HCT116 (cell line): ENCODE results near the gene DMD. TPM values are rescaled to one million over a fixed set of nuclear protein-coding genes. Genes with fewer than 3 reads are reported as not detected.

Experiments used
- ATAC-seq: fragments of 200-7000 bp; cut with Tn5 transposase; 2 replicates; pipeline ENCODE4 v1.9.1; 2020; ENCODE audit warnings: mild to moderate bottlenecking, moderate library complexity
- BruUV-seq: library from RNA; stranded (reverse); fragments of 400-500 nt; replicated peaks from 2 replicates; lab custom pipeline; 2021; lab: Mats Ljungman, UMichigan
- CTCF ChIA-PET: fragments of 300-600 bp; sonication (Branson Sonifier 250); formaldehyde crosslinking; loops from one replicate; lab custom pipeline; 2021; ENCODE audit warnings: antibody characterized with exemption; lab: Charles Lee
- POLR2A ChIA-PET: fragments of 300-600, 350-600 bp; sonication (Branson Sonifier 250); formaldehyde crosslinking; loops from one replicate; lab custom pipeline; 2021; ENCODE audit warnings: antibody characterized with exemption; lab: Charles Lee
- RAD21 ChIA-PET, 2 experiments: fragments of 300-600 bp; sonication (Branson Sonifier 250); formaldehyde crosslinking; loops; one replicate each; lab custom pipeline; 2023; ENCODE audit warnings: low total read pairs in 2 of 2; ENCODE audit not compliant: uncharacterized antibody in 2 of 2, unreplicated experiment in 2 of 2, low non-redundant PET in 1 of 2; lab: Charles Lee
- DNase-seq: peaks from one replicate; pipeline ENCODE4 v3.0.0-alpha.2; 2010; ENCODE audit warnings: low read depth, low spot score
- H2AFZ ChIP-seq: fragments of 200-600 bp; shearing (Covaris generic), sonication (generic); 2 replicates; pipeline ENCODE4 v1.6.1; 2017; ENCODE audit warnings: low read depth, mixed run types, mixed read lengths, antibody characterized with exemption, low read length; ENCODE audit not compliant: poor library complexity, severe bottlenecking
- H3K27ac ChIP-seq: 2 replicates; pipeline ENCODE4 v1.5.1; 2012; ENCODE audit warnings: low read depth, low read length
- H3K27me3 ChIP-seq: fragments of 200-600 bp; sonication (generic); 2 replicates; pipeline ENCODE4 v1.6.1; 2016; ENCODE audit warnings: mixed run types, low read length, mixed read lengths; ENCODE audit not compliant: insufficient read depth
- H3K36me3 ChIP-seq, 2 experiments: fragments of 200-500 bp in 1 of 2; fragments of 200-600 bp in 1 of 2; sonication (Bioruptor generic) in 1 of 2; sonication (generic) in 1 of 2; 2 replicates each; pipeline versions ENCODE4 v1.5.1 to v1.6.1; 2014 to 2016; ENCODE audit warnings: low read length in 2 of 2, inconsistent platforms in 1 of 2, mixed read lengths in 1 of 2, mixed run types in 1 of 2; ENCODE audit not compliant: insufficient read depth in 2 of 2, control insufficient read depth in 1 of 2
- H3K4me1 ChIP-seq, 2 experiments: fragments of 200-600 bp in 1 of 2; sonication (generic) in 1 of 2; 2 replicates each; pipeline versions ENCODE4 v1.5.1 to v1.6.1; 2012 to 2017; ENCODE audit warnings: low read length in 2 of 2, inconsistent platforms in 1 of 2, mild to moderate bottlenecking in 1 of 2, mixed read lengths in 1 of 2, mixed run types in 1 of 2, moderate library complexity in 1 of 2; ENCODE audit not compliant: insufficient read depth in 2 of 2, control insufficient read depth in 1 of 2
- H3K4me2 ChIP-seq: fragments of 200-600 bp; sonication (generic); 2 replicates; pipeline ENCODE4 v1.6.1; 2017; ENCODE audit warnings: mixed run types, low read length, mixed read lengths
- H3K4me3 ChIP-seq, 2 experiments: fragments of 200-600 bp in 1 of 2; sonication (generic) in 1 of 2; replicated peaks in 1 of 2; 2 replicates each; pipeline ENCODE4 v1.5.1; 2011 to 2016; ENCODE audit warnings: low read length in 2 of 2, control low read depth in 1 of 2, low read depth in 1 of 2, mild to moderate bottlenecking in 1 of 2, mixed read lengths in 1 of 2, mixed run types in 1 of 2
- H3K79me2 ChIP-seq: fragments of 200-600 bp; sonication (generic); 2 replicates; pipeline ENCODE4 v1.6.1; 2017; ENCODE audit warnings: mild to moderate bottlenecking, mixed run types, low read length, moderate library complexity, mixed read lengths; ENCODE audit not compliant: insufficient read depth
- H3K9ac ChIP-seq: fragments of 200-600 bp; sonication (generic); 2 replicates; pipeline ENCODE4 v1.6.1; 2016; ENCODE audit warnings: low read length, mixed read lengths
- H3K9me2 ChIP-seq: fragments of 200-600 bp; sonication (generic), shearing (Covaris generic); 2 replicates; pipeline ENCODE4 v1.6.1; 2017; ENCODE audit warnings: mixed run types, mild to moderate bottlenecking, moderate library complexity; ENCODE audit not compliant: insufficient read depth
- H3K9me3 ChIP-seq, 2 experiments: fragments of 200-500 bp in 1 of 2; fragments of 200-600 bp in 1 of 2; sonication (Bioruptor generic) in 1 of 2; sonication (generic) in 1 of 2; 2 replicates each; pipeline ENCODE4 v1.6.1; 2014 to 2017; ENCODE audit warnings: low read length in 2 of 2, mixed read lengths in 2 of 2, inconsistent platforms in 1 of 2, low read depth in 1 of 2, mild to moderate bottlenecking in 1 of 2, mixed run types in 1 of 2, moderate library complexity in 1 of 2; ENCODE audit not compliant: control insufficient read depth in 1 of 2, insufficient read depth in 1 of 2
- H4K20me1 ChIP-seq: fragments of 200-600 bp; sonication (generic), shearing (Covaris generic); 2 replicates; pipeline ENCODE4 v1.6.1; 2017; ENCODE audit warnings: mixed run types, mild to moderate bottlenecking, moderate library complexity; ENCODE audit not compliant: insufficient read depth
- ATF3 ChIP-seq: IDR thresholded peaks from 2 replicates; pipeline ENCODE4 v1.6.1; 2012
- CBX3 ChIP-seq: IDR thresholded peaks from 2 replicates; pipeline ENCODE4 v1.6.1; 2012; ENCODE audit warnings: low read depth
- CEBPB ChIP-seq: IDR thresholded peaks from 2 replicates; pipeline ENCODE4 v1.6.1; 2012; ENCODE audit warnings: low read depth
- CTCF ChIP-seq, 3 experiments: fragments of 200-600 bp in 1 of 3; sonication (generic) in 1 of 3; IDR thresholded peaks in 2 of 3; conservative IDR thresholded peaks in 1 of 3; 2 replicates each; pipeline ENCODE4 v1.5.1; 2012 to 2017; ENCODE audit warnings: low read depth in 2 of 3, low read length in 2 of 3, antibody characterized with exemption in 1 of 3, borderline replicate concordance in 1 of 3, control low read depth in 1 of 3, mild to moderate bottlenecking in 1 of 3, mixed read lengths in 1 of 3, mixed run types in 1 of 3, moderate library complexity in 1 of 3; ENCODE audit not compliant: insufficient read depth in 1 of 3
- EGR1 ChIP-seq: IDR thresholded peaks from 2 replicates; pipeline ENCODE4 v1.6.1; 2012; ENCODE audit warnings: low read depth
- ELF1 ChIP-seq: IDR thresholded peaks from 2 replicates; pipeline ENCODE4 v1.6.1; 2012; ENCODE audit warnings: low read depth, borderline replicate concordance
- EZH2phosphoT487 ChIP-seq: fragments of 200-600 bp; IDR thresholded peaks from 2 replicates; pipeline ENCODE4 v1.6.1; 2018; ENCODE audit warnings: antibody characterized with exemption, borderline replicate concordance
- FOSL1 ChIP-seq: IDR thresholded peaks from 2 replicates; pipeline ENCODE4 v1.6.1; 2012; ENCODE audit warnings: low read depth
- MAX ChIP-seq: IDR thresholded peaks from 2 replicates; pipeline ENCODE4 v1.6.1; 2012
- POLR2A ChIP-seq: IDR thresholded peaks from 2 replicates; pipeline ENCODE4 v1.7.0; 2011; ENCODE audit warnings: borderline replicate concordance; ENCODE audit not compliant: insufficient read depth, insufficient read length; ENCODE audit errors: extremely low read depth
- POLR2AphosphoS5 ChIP-seq: IDR thresholded peaks from 2 replicates; pipeline ENCODE4 v1.6.1; 2011; ENCODE audit warnings: mild to moderate bottlenecking, low read depth, low read length, moderate library complexity
- RAD21 ChIP-seq: IDR thresholded peaks from 2 replicates; pipeline ENCODE4 v1.6.1; 2012; ENCODE audit warnings: low read depth, mild to moderate bottlenecking
- SIN3A ChIP-seq: IDR thresholded peaks from 2 replicates; pipeline ENCODE4 v1.6.1; 2012; ENCODE audit warnings: low read depth
- SP1 ChIP-seq: IDR thresholded peaks from 2 replicates; pipeline ENCODE4 v1.6.1; 2012; ENCODE audit warnings: low read depth
- TCF7L2 ChIP-seq: IDR thresholded peaks from 2 replicates; pipeline ENCODE4 v1.7.0; 2011; ENCODE audit warnings: borderline replicate concordance, inconsistent platforms; ENCODE audit not compliant: insufficient read depth, insufficient read length; ENCODE audit errors: extremely low read depth
- YY1 ChIP-seq: IDR thresholded peaks from 2 replicates; pipeline ENCODE4 v1.6.1; 2011; ENCODE audit warnings: low read length, low read depth, moderate library complexity, mild to moderate bottlenecking; ENCODE audit not compliant: insufficient replicate concordance; ENCODE audit errors: extremely low read depth
- ZBTB33 ChIP-seq: IDR thresholded peaks from 2 replicates; pipeline ENCODE4 v1.6.1; 2011; ENCODE audit warnings: mild to moderate bottlenecking, low read length, moderate library complexity; ENCODE audit not compliant: insufficient replicate concordance; ENCODE audit errors: extremely low read depth
- ZNF274 ChIP-seq: fragments of 200-500 bp; sonication (Bioruptor generic); IDR thresholded peaks from 2 replicates; pipeline ENCODE4 v1.6.1; 2014; ENCODE audit warnings: mild to moderate bottlenecking, low read depth, low read length, inconsistent platforms
- intact Hi-C: fragments of 100-400 bp; cut with micrococcal nuclease; formaldehyde crosslinking; loops from 2 replicates; pipeline ENCODE4 v1.10.0; 2022
- total RNA-seq: library from RNA; stranded (reverse); gene quantifications from one replicate; pipeline ENCODE4 v1.2.1, GENCODE V29; 2021; ENCODE audit not compliant: unreplicated experiment

The DMD gene
- total RNA-seq, 1 experiment from 2014 or later: 0.05 TPM

GRCh38 chrX:31071262-31071661 is 2140.1 kb downstream of the DMD start:
- TF ChIP-seq SIN3A (no peak), POLR2AphosphoS5 (no peak), YY1 (no peak), CEBPB (no peak), ELF1 (no peak), ZNF274 (no peak)
- H4K20me1 ChIP-seq: no peaks in the 10 kb centered on the region

DNA sequence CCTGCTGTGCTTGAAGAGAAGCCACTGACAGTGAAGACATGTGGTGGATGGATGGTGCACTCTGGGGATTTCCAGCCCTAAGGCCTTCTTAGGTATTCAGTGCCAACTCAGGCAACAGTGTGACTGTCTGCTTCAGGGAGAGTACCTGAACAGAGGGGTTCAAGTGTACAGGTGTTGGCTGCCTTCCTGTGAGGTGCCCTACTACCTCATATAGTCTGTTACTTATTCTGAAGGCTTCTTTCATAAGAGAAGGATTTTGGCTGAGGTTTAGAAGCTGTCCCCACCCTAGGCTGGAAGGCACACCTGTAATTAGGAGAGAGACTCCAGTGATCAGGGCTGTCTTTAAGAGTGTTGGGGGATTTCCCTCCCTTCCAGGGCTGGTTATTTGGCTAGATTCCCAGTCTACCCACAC is 2141.3 kb downstream of the DMD start:
- Histone ChIP-seq H3K36me3 (no peaks in the 10 kb centered on the region), H3K27me3 (no peaks in the 10 kb centered on the region), H3K9me2 (no peaks in the 10 kb centered on the region), H3K4me3 (no peak overlapping the region), H3K9me3 (no peaks in the 10 kb centered on the region), H3K27ac (no peak overlapping the region), H3K9ac (no peak overlapping the region), H4K20me1 (no peaks in the 10 kb centered on the region), H2AFZ (no peak overlapping the region), H3K79me2 (no peaks in the 10 kb centered on the region), H3K4me2 (no peak overlapping the region), H3K4me1 (no peaks in the 10 kb centered on the region)
- CTCF ChIA-PET: no interaction called here
- POLR2A ChIA-PET: no interaction called here
- ATAC-seq: no peak
- intact Hi-C loops: no loop called here
- no peak for DNase-seq
- no TSS peak for BruUV-seq
- RAD21 ChIA-PET: no interaction called here
- TF ChIP-seq ZNF274 (no peak), RAD21 (no peak), CBX3 (no peak), CEBPB (no peak), ZBTB33 (no peak), CTCF (IDR thresholded peaks at IDR 0.05 in 2 of 3, conservative IDR thresholded peaks at IDR 0.05 in 1 of 3; ENCODE audit: borderline replicate concordance in 1 of 3, insufficient read depth in 1 of 3, low read depth in 2 of 3, low read length in 2 of 3) (no peak), TCF7L2 (no peak), FOSL1 (no peak), EGR1 (no peak), MAX (no peak), EZH2phosphoT487 (no peak), POLR2A (no peak), POLR2AphosphoS5 (no peak), ATF3 (no peak), SP1 (no peak)

More at GRCh38 chrX:31071262-31071661, 2140.1 kb downstream of the DMD start:
- Histone ChIP-seq H2AFZ (no peak overlapping the region), H3K9me3 (no peaks in the 10 kb centered on the region), H3K4me1 (no peaks in the 10 kb centered on the region), H3K9me2 (no peaks in the 10 kb centered on the region), H3K27ac (no peak overlapping the region), H3K27me3 (no peaks in the 10 kb centered on the region), H3K9ac (no peak overlapping the region), H3K4me2 (no peak overlapping the region), H3K79me2 (no peaks in the 10 kb centered on the region), H3K36me3 (no peaks in the 10 kb centered on the region), H3K4me3 (no peak overlapping the region)
- ATAC-seq: no peak
- BruUV-seq: no TSS peak
- intact Hi-C loops: no loop called here
- ChIA-PET RAD21 (no interaction called here), POLR2A (no interaction called here), CTCF (no interaction called here)
- DNase-seq: no peak
